Kidney (tissue), 14 donors: ENCODE data around the gene NT5DC1. TPM values are rescaled to one million over a fixed set of nuclear protein-coding genes. Genes with fewer than 3 reads are reported as not detected.

Source experiments
- DNase-seq, 5 donors: peaks; one replicate each; pipeline ENCODE4 v3.0.0-alpha.2; 2013 to 2020
- FAIRE-seq: peaks from 2 replicates; lab custom pipeline; 2012; peaks lifted over from hg19 to GRCh38; lab: Jason Lieb, UNC
- H3K27ac ChIP-seq, 2 donors: one replicate each; pipeline ENCODE4 v1.7.0; 2013; ENCODE audit warnings: low read depth in 2 of 2, low read length in 2 of 2, inconsistent platforms in 1 of 2
- H3K27me3 ChIP-seq: one replicate; pipeline ENCODE4 v1.7.1; 2013; ENCODE audit warnings: low read length, inconsistent platforms; ENCODE audit not compliant: control insufficient read depth, insufficient read depth
- H3K36me3 ChIP-seq, 3 donors: one replicate each; pipeline versions ENCODE4 v1.7.0 to v1.7.1; 2013; ENCODE audit warnings: low read length in 3 of 3, control low read depth in 1 of 3, inconsistent platforms in 1 of 3; ENCODE audit not compliant: insufficient read depth in 3 of 3, control insufficient read depth in 2 of 3
- H3K4me1 ChIP-seq, 3 donors: one replicate each; pipeline versions ENCODE4 v1.7.0 to v1.7.1; 2013; ENCODE audit warnings: low read length in 3 of 3, inconsistent platforms in 1 of 3, low read depth in 1 of 3; ENCODE audit not compliant: control insufficient read depth in 2 of 3, insufficient read depth in 2 of 3
- H3K4me3 ChIP-seq, 3 donors: one replicate each; pipeline versions ENCODE4 v1.7.0 to v1.8.1; 2013; ENCODE audit warnings: low read length in 3 of 3, control low read depth in 1 of 3, inconsistent platforms in 1 of 3
- H3K9ac ChIP-seq, 3 donors: one replicate each; pipeline versions ENCODE4 v1.7.0 to v1.7.1; 2013; ENCODE audit warnings: low read length in 3 of 3, control low read depth in 1 of 3, inconsistent platforms in 1 of 3
- H3K9me3 ChIP-seq, 3 donors: one replicate each; pipeline versions ENCODE4 v1.7.0 to v1.7.1; 2013; ENCODE audit warnings: low read length in 3 of 3, control low read depth in 1 of 3, inconsistent platforms in 1 of 3; ENCODE audit not compliant: control insufficient read depth in 2 of 3, insufficient read depth in 1 of 3
- CTCF ChIP-seq: IDR thresholded peaks from 3 replicates; pipeline ENCODE4 v1.5.1; 2012; ENCODE audit warnings: mild to moderate bottlenecking, moderate library complexity, borderline replicate concordance; ENCODE audit not compliant: insufficient read depth; ENCODE audit errors: extremely low read depth
- intact Hi-C: fragments of 100-400 bp; cut with DNase I; formaldehyde crosslinking; loops from one replicate; pipeline ENCODE4 v1.11.1; 2022
- polyA plus RNA-seq: library from polyadenylated mRNA; stranded (reverse); fragments of 350-450 nt; fragmentation: Illumina TruSeq; extraction: RNeasy Lipid Tissue Mini Kit (QIAGEN cat#74804); gene quantifications from one replicate; pipeline ENCODE4 v1.2.3, GENCODE V29; 2014; ENCODE audit warnings: low read depth, low replicate concordance; ENCODE audit not compliant: insufficient read depth
- total RNA-seq: library from RNA; stranded (reverse); fragmentation: NEBNext Ultra II Directional; extraction: Animal tissue kit (Norgen Biotek cat#: 25700); gene quantifications from one replicate; pipeline ENCODE4 v1.2.1, GENCODE V29; 2021
- donor health status: control.
- donor health status: control.
- donor health status: control.
- donor health status: control.
- donor health status: control.
- donor health status: DM: yes; HTN: yes; CAD: no.
- donor health status: Normal renal cell carcinoma (clear cell type).

NT5DC1 gene
- total and polyA plus RNA-seq, 2 donors from 2014 or later: 34.8 to 41.7 TPM

GRCh38 chr6:116279232-116280160, 178.8 kb downstream of the NT5DC1 start, which contains the start of gene TSPYL1:
Gene TSPYL1 (minus strand): TSS chr6:116279930. CDS start chr6:116279830, 100 bp downstream.
- FAIRE-seq (peak; percentile 72), DNase-seq (peak; percentile 98 to 99 (median 98))
- Histone ChIP-seq H3K27me3 (no peaks in the 10 kb centered on the region), H3K4me3 (peak within 1 kb of the TSS; percentile 72 to 98 (median 84)), H3K27ac (peak within 1 kb of the TSS; percentile 96 to 100), H3K9ac (peak within 1 kb of the TSS; percentile 62 to 99 (median 94)), H3K4me1 (peaks cover 2 to 23% (median 10%) of the 10 kb centered on the region in 3 donors), H3K36me3 (peaks cover 0 to 7% (median 2%) of the 10 kb centered on the region in 3 donors), H3K9me3 (no peaks in the 10 kb centered on the region)
- TF ChIP-seq CTCF: no peak
- intact Hi-C loops: loop anchor here (10.0 kb wide), 1 partner anchor 285 kb away; no protein-coding TSS in a partner anchor

GRCh38 chr6:116280161-116280932, 179.7 kb downstream of the NT5DC1 start:
- no peaks in the 10 kb centered on the region for H3K9me3 ChIP-seq
- peaks cover 0 to 7% (median 2%) of the 10 kb centered on the region in 3 donors for H3K36me3 ChIP-seq
- no peak for TF ChIP-seq CTCF
- DNase-seq (peak in 4 of 5 donors; percentile 39 to 78 (median 61)), FAIRE-seq (no peak)
- peaks cover 2 to 23% (median 10%) of the 10 kb centered on the region in 3 donors for H3K4me1 ChIP-seq
- peak overlapping the region; percentile 96 to 100 for H3K27ac ChIP-seq
- H3K4me3 ChIP-seq: peak overlapping the region; percentile 72 to 98 (median 84)
- H3K27me3 ChIP-seq: no peaks in the 10 kb centered on the region
- H3K9ac ChIP-seq: peak overlapping the region; percentile 59 to 99 (median 92)
- intact Hi-C loops: loop anchor here (10.0 kb wide), 1 partner anchor 284 kb away; no protein-coding TSS in a partner anchor

- no peaks in the 10 kb centered on the region for H3K27me3 ChIP-seq
- no peaks in the 10 kb centered on the region for H3K9me3 ChIP-seq
- peak overlapping the region; percentile 96 to 100 for H3K27ac ChIP-seq
- peaks cover 0 to 7% (median 2%) of the 10 kb centered on the region in 3 donors for H3K36me3 ChIP-seq
- FAIRE-seq (no peak), DNase-seq (no peak)
- TF ChIP-seq CTCF: no peak
- peak overlapping the region; percentile 72 to 98 (median 84) for H3K4me3 ChIP-seq
- peaks cover 2 to 19% (median 10%) of the 10 kb centered on the region in 3 donors for H3K4me1 ChIP-seq
- intact Hi-C loops: loop anchor here (10.0 kb wide), 1 partner anchor 284 kb away; no protein-coding TSS in a partner anchor
- peak overlapping the region in 1 of 3 donors; percentile 59 for H3K9ac ChIP-seq
Measured at GRCh38 chr6:116280933-116281316, 180.3 kb downstream of the NT5DC1 start.
